Anterior cingulate cortex (tissue), 58 donors: ENCODE measurements around the gene NCF2.

Experiments used
- DNase-seq, 58 donors: peaks; one replicate each; lab custom pipeline; 2025; lab: John Stamatoyannopoulos, UW

Gene NCF2

GRCh38 chr1:183559061-183559460, 31.2 kb downstream of the NCF2 start:
- no peak for DNase-seq

- DNase-seq: no peak
Measured at GRCh38 chr1:183554577-183554976, 35.7 kb downstream of the NCF2 start.

- no peak for DNase-seq
Measured at GRCh38 chr1:183553764-183554163, 36.5 kb downstream of the NCF2 start.

- no peak for DNase-seq
Measured at GRCh38 chr1:183553331-183553730, 36.9 kb downstream of the NCF2 start.

- DNase-seq: no peak
Measured at GRCh38 chr1:183552891-183553290, 37.4 kb downstream of the NCF2 start.

GRCh38 chr1:183552441-183552840, 37.8 kb downstream of the NCF2 start:
- DNase-seq: no peak

GRCh38 chr1:183551924-183552323, 38.3 kb downstream of the NCF2 start:
- peak in 1 of 58 donors; percentile 4 for DNase-seq

GRCh38 chr1:183550915-183551314, 39.3 kb downstream of the NCF2 start:
- DNase-seq: no peak

GRCh38 chr1:183548116-183548515, 42.1 kb downstream of the NCF2 start:
- no peak for DNase-seq

- no peak for DNase-seq
Measured at GRCh38 chr1:183546427-183546826, 43.8 kb downstream of the NCF2 start.

- DNase-seq: no peak
Measured at GRCh38 chr1:183544598-183545297, 45.5 kb downstream of the NCF2 start.

GRCh38 chr1:183543619-183544204, 46.5 kb downstream of the NCF2 start:
- DNase-seq: peak in 4 of 58 donors; percentile 5 to 55 (median 30)

- DNase-seq: no peak
Measured at GRCh38 chr1:183537405-183537804, 52.9 kb downstream of the NCF2 start.

- DNase-seq: no peak
Measured at GRCh38 chr1:183533617-183534174, 56.6 kb downstream of the NCF2 start.

- no peak for DNase-seq
Measured at GRCh38 chr1:183528577-183528976, 61.7 kb downstream of the NCF2 start.

GRCh38 chr1:183522104-183522503, 68.2 kb downstream of the NCF2 start:
- no peak for DNase-seq

GRCh38 chr1:183520379-183520778, 69.9 kb downstream of the NCF2 start:
- no peak for DNase-seq

- DNase-seq: no peak
Measured at GRCh38 chr1:183517401-183517800, 72.9 kb downstream of the NCF2 start.

GRCh38 chr1:183516725-183517124, 73.5 kb downstream of the NCF2 start:
- no peak for DNase-seq

- no peak for DNase-seq
Measured at GRCh38 chr1:183515002-183515689, 75.1 kb downstream of the NCF2 start.

- no peak for DNase-seq
Measured at GRCh38 chr1:183514235-183514634, 76.0 kb downstream of the NCF2 start.

GRCh38 chr1:183512450-183512849, 77.8 kb downstream of the NCF2 start:
- no peak for DNase-seq
